Smooth muscle cell (in vitro differentiated cells): ENCODE measurements around the gene INSC. TPM values are rescaled to one million over a fixed set of nuclear protein-coding genes. Genes with fewer than 3 reads are reported as not detected.

Experiments used
- DNase-seq: peaks from one replicate; lab custom pipeline; 2025; ENCODE audit not compliant: unreplicated experiment; lab: John Stamatoyannopoulos, UW
- H2AFZ ChIP-seq: fragments of 200-600 bp; sonication (generic); 2 replicates; pipeline ENCODE4 v1.6.0; 2016; ENCODE audit warnings: antibody characterized with exemption, low read depth, mild to moderate bottlenecking
- H3F3A ChIP-seq: fragments of 200-600 bp; sonication (generic); 2 replicates; pipeline ENCODE4 v1.6.0; 2017; ENCODE audit warnings: antibody characterized with exemption, low read depth
- H3K27ac ChIP-seq: fragments of 200-600 bp; sonication (generic); 2 replicates; pipeline ENCODE4 v1.5.1; 2016; ENCODE audit warnings: low read depth, mild to moderate bottlenecking
- H3K27me3 ChIP-seq: fragments of 200-600 bp; sonication (generic); 2 replicates; pipeline ENCODE4 v1.6.1; 2016; ENCODE audit warnings: low read depth, mild to moderate bottlenecking
- H3K36me3 ChIP-seq: fragments of 200-600 bp; sonication (generic); 2 replicates; pipeline ENCODE4 v1.5.1; 2016; ENCODE audit warnings: low read depth
- H3K4me1 ChIP-seq: fragments of 200-600 bp; sonication (generic); 2 replicates; pipeline ENCODE4 v1.5.1; 2016; ENCODE audit warnings: low read depth
- H3K4me2 ChIP-seq: fragments of 200-600 bp; sonication (generic); 2 replicates; pipeline ENCODE4 v1.6.0; 2016; ENCODE audit warnings: mild to moderate bottlenecking
- H3K4me3 ChIP-seq: fragments of 200-600 bp; sonication (generic); 2 replicates; pipeline ENCODE4 v1.5.1; 2016; ENCODE audit warnings: mild to moderate bottlenecking
- H3K79me2 ChIP-seq: fragments of 200-600 bp; sonication (generic); 2 replicates; pipeline ENCODE4 v1.6.0; 2016; ENCODE audit warnings: low read depth, mild to moderate bottlenecking
- H3K9ac ChIP-seq: fragments of 200-600 bp; sonication (generic); 2 replicates; pipeline ENCODE4 v1.6.0; 2016; ENCODE audit warnings: low read depth
- H3K9me3 ChIP-seq: fragments of 200-600 bp; sonication (generic); replicated peaks from 2 replicates; pipeline ENCODE4 v1.5.1; 2016; ENCODE audit warnings: low read depth
- H4K20me1 ChIP-seq: fragments of 200-600 bp; sonication (generic); 2 replicates; pipeline ENCODE4 v1.6.0; 2016; ENCODE audit warnings: low read depth
- CTCF ChIP-seq: fragments of 200-600 bp; sonication (generic); IDR thresholded peaks from 2 replicates; pipeline ENCODE4 v1.5.1; 2017; ENCODE audit warnings: borderline replicate concordance, mild to moderate bottlenecking, antibody characterized with exemption; ENCODE audit not compliant: insufficient read depth, poor library complexity, severe bottlenecking
- WGBS: methylation state at CpG from one replicate; pipeline ENCODE4 v1.1.7; 2016; ENCODE audit warnings: low lambda C conversion rate; 5-methylcytosine and 5-hydroxymethylcytosine counted together
- polyA plus RNA-seq: library from polyadenylated mRNA; unstranded; fragments of >200 nt; fragmentation: Nextera tagmentation; extraction: Ambion mirVana; gene quantifications from 2 replicates; pipeline ENCODE4 v1.2.1, GENCODE V29; 2016
- total RNA-seq: library from RNA; depleted of rRNA; stranded (reverse); fragments of >200 nt; gene quantifications from 2 replicates; pipeline ENCODE4 v1.2.3, GENCODE V29; 2014

Gene INSC
- total and polyA plus RNA-seq, 2 experiments from 2014 or later: not detected

- Histone ChIP-seq H3K4me1 (no peaks in the 10 kb centered on the region), H4K20me1 (no peaks in the 10 kb centered on the region), H3K36me3 (no peaks in the 10 kb centered on the region), H3K27ac (no peak overlapping the region), H3K27me3 (no peaks in the 10 kb centered on the region), H3K79me2 (no peaks in the 10 kb centered on the region), H3K9me3 (no peaks in the 10 kb centered on the region), H3K4me3 (no peak overlapping the region), H2AFZ (no peak overlapping the region), H3K9ac (no peak overlapping the region), H3K4me2 (no peak overlapping the region), H3F3A (no peaks in the 10 kb centered on the region)
- TF ChIP-seq CTCF: no peak
- WGBS: 97% methylated on average over 4 of the region's 4 CpGs
- no peak for DNase-seq
Observed at GRCh38 chr11:15139958-15140659, 25.4 kb downstream of the INSC start.

GRCh38 chr11:15141381-15141780 lies 26.7 kb downstream of the INSC start:
- Histone ChIP-seq H3K27me3 (no peaks in the 10 kb centered on the region), H3K27ac (no peak overlapping the region), H3F3A (no peaks in the 10 kb centered on the region), H3K79me2 (no peaks in the 10 kb centered on the region), H3K4me2 (no peak overlapping the region), H3K36me3 (no peaks in the 10 kb centered on the region), H3K4me3 (no peak overlapping the region), H3K9me3 (no peaks in the 10 kb centered on the region), H4K20me1 (no peaks in the 10 kb centered on the region), H3K9ac (no peak overlapping the region), H3K4me1 (peaks cover 2% of the 10 kb centered on the region), H2AFZ (no peak overlapping the region)
- DNase-seq: no peak
- no peak for TF ChIP-seq CTCF
- 88% methylated on average over 3 of the region's 3 CpGs for WGBS

GRCh38 chr11:15142838-15143237 lies 28.1 kb downstream of the INSC start:
- no peaks in the 10 kb centered on the region for H3K79me2 ChIP-seq
- no peak for TF ChIP-seq CTCF
- no peaks in the 10 kb centered on the region for H3K27me3 ChIP-seq
- no peak overlapping the region for H3K9ac ChIP-seq
- no peak for DNase-seq
- H3K27ac ChIP-seq: no peak overlapping the region
- no peak overlapping the region for H3K4me3 ChIP-seq
- no peaks in the 10 kb centered on the region for H3F3A ChIP-seq
- no peaks in the 10 kb centered on the region for H3K36me3 ChIP-seq
- no peaks in the 10 kb centered on the region for H3K9me3 ChIP-seq
- no peak overlapping the region for H2AFZ ChIP-seq
- no peaks in the 10 kb centered on the region for H4K20me1 ChIP-seq
- no peak overlapping the region for H3K4me2 ChIP-seq
- WGBS: 80% methylated on average over 7 of the region's 7 CpGs
- H3K4me1 ChIP-seq: peaks cover 5% of the 10 kb centered on the region

- no peak for DNase-seq
- no peaks in the 10 kb centered on the region for H3K36me3 ChIP-seq
- H3K4me1 ChIP-seq: peaks cover 5% of the 10 kb centered on the region
- no peak overlapping the region for H2AFZ ChIP-seq
- H3K27ac ChIP-seq: no peak overlapping the region
- no peak overlapping the region for H3K4me3 ChIP-seq
- no peaks in the 10 kb centered on the region for H3K27me3 ChIP-seq
- H3K79me2 ChIP-seq: no peaks in the 10 kb centered on the region
- no peak for TF ChIP-seq CTCF
- H3K4me2 ChIP-seq: no peak overlapping the region
- no peaks in the 10 kb centered on the region for H3K9me3 ChIP-seq
- H4K20me1 ChIP-seq: no peaks in the 10 kb centered on the region
- no peaks in the 10 kb centered on the region for H3F3A ChIP-seq
- H3K9ac ChIP-seq: no peak overlapping the region
Observed at GRCh38 chr11:15143855-15144254, 29.1 kb downstream of the INSC start.
